Testis (tissue), 2 donors: ENCODE results near the gene PRKCZ.

Source experiments
- CTCF ChIP-seq, 3 experiments: fragments of 450-650 bp in 2 of 3; fragments of 200-600 bp in 1 of 3; sonication (generic) in 1 of 3; IDR thresholded peaks; one replicate each; pipeline ENCODE4 v1.5.1; 2016 to 2019; ENCODE audit warnings: antibody characterized with exemption in 3 of 3, mild to moderate bottlenecking in 2 of 3, moderate library complexity in 1 of 3
- POLR2A ChIP-seq: fragments of 450-650 bp; IDR thresholded peaks from one replicate; pipeline ENCODE4 v1.6.1; 2017; ENCODE audit warnings: antibody characterized with exemption, mild to moderate bottlenecking, moderate library complexity

- TF ChIP-seq CTCF (IDR thresholded peaks at IDR 0.05) (no peak), POLR2A (no peak)
Measured at GRCh38 chr1:2093636-2094035, 43.4 kb downstream of the PRKCZ start.
